T1000 (cell line): Measurements from ENCODE around the gene RHBDD2.

Experiments
- DNase-seq: peaks from one replicate; lab custom pipeline; 2025; ENCODE audit warnings: mixed read lengths; lab: John Stamatoyannopoulos, UW

Gene RHBDD2

DNA sequence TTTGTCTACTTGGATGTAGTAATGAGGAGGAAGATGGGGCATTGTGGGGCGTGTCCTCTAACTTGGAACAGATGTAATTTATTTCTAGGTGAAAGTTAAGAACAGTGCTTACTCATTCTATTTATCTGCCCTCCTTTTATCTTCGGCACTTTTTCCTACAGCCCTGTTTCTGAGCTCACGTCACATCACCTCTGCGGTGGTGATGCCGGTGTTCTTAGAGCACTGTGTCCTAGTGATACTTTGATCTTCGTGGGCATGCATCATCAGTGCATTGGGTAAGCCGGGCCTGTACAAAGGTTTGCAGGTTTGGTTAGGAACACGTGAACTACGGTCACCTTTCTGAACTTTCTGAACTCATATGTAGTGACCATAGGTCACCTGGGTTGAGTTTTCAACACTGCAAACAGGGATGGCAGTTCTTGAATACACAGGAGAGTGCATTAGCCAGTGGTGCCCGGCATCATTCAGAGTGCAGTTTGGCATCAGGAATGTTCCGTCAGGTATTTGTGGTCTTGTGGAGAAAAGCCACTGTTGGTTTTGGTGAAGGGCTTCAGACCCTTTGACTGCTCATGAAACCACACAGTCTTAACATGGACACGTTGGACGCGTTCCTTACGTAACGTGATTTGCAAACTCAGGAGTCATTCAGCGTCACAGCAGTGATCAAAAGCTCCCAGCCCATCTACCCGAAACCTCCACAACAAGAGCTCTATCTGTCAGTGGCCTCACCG is 41.8 kb downstream of the RHBDD2 start:
- no peak for DNase-seq

DNA sequence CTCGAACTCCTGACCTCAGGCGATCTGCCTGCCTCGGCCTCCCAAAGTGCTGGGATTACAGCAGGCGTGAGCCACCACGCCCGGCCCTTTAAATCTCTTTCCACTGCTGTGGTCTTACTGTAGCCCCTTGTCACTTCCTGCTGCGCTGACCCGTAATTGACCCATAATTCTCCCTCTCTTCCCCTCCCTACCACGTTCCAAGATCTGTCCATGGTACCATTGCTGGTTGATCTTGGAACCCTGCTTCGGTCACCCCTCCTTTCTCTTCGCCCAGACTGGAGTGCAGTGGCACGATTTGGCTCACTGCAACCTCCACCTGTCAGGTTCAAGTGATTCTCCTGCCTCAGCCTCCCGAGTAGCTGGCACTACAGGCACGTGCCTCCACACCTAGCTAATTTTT is 42.6 kb downstream of the RHBDD2 start:
- no peak for DNase-seq

GRCh38 chr7:75922966-75923603 is 44.3 kb downstream of the RHBDD2 start:
- no peak for DNase-seq

- no peak for DNase-seq
Measured at GRCh38 chr7:75924256-75924655, 45.4 kb downstream of the RHBDD2 start.

GRCh38 chr7:75924889-75925288 is 46.1 kb downstream of the RHBDD2 start:
- DNase-seq: no peak

- DNase-seq: no peak
Measured at GRCh38 chr7:75925717-75926435, 47.0 kb downstream of the RHBDD2 start.

- DNase-seq: no peak
Measured at GRCh38 chr7:75928568-75928914, 49.7 kb downstream of the RHBDD2 start.

DNA sequence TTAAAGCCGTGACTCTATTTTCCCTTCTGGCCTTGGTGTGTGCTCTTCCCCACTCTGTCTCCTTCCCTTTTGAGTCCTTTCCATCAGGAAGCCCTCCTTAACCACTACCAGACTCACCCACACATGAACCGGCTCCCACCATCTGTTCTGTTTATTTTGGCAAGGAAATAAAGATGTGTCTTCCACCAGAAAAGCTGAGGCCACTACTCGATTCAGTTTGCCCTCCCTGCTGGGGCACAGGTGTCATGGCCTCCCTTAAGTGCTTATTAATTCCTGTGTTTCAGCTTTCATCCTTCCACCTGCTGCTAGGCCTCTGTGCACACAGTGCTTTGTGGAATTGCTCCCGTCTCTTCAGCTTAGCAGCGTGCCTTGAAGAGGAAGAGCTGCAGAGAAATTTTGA is 52.8 kb downstream of the RHBDD2 start:
- DNase-seq: no peak

GRCh38 chr7:75937958-75938786 is 59.3 kb downstream of the RHBDD2 start:
- peak; percentile 63 for DNase-seq
